Fibroblast of lung (primary cell): ENCODE results near the gene CLPTM1L.

Source experiments
- CTCF ChIP-seq, 2 donors: IDR thresholded peaks in 1 of 2; conservative IDR thresholded peaks in 1 of 2; 1 replicate in 1 of 2; 2 replicates in 1 of 2; pipeline ENCODE4 v1.5.1; 2011 to 2012; ENCODE audit warnings: low read length in 2 of 2, control low read depth in 1 of 2, inconsistent platforms in 1 of 2, low read depth in 1 of 2, mild to moderate bottlenecking in 1 of 2
- EZH2 ChIP-seq: IDR thresholded peaks from 2 replicates; pipeline ENCODE4 v1.5.1; 2012; ENCODE audit warnings: low read length, control low read depth, mild to moderate bottlenecking; ENCODE audit errors: missing control alignments

- no peak for TF ChIP-seq CTCF (conservative IDR thresholded peaks at IDR 0.05 in 1 of 2, IDR thresholded peaks at IDR 0.05 in 1 of 2; ENCODE audit: low read depth in 1 of 2, low read length in 2 of 2)
- no peak for TF ChIP-seq EZH2
Observed at GRCh38 chr5:1360861-1361260, 16.0 kb upstream of the CLPTM1L start.
